DOHH2 (cell line): ENCODE data around the gene C20orf204.

Source experiments
- EZH2phosphoT487 ChIP-seq: fragments of 200-600 bp; sonication (generic); IDR thresholded peaks from 2 replicates; pipeline ENCODE4 v1.6.1; 2017; ENCODE audit warnings: borderline replicate concordance, mild to moderate bottlenecking, antibody characterized with exemption, low read length, moderate library complexity, mixed read lengths
- TF ChIP-seq, protein P1 (sequence below): fragments of 200-600 bp; sonication (generic); IDR thresholded peaks from one replicate; pipeline ENCODE4 v1.5.1; 2014; ENCODE audit warnings: antibody characterized with exemption, mild to moderate bottlenecking, low read depth, low read length; ENCODE audit not compliant: poor library complexity, severe bottlenecking

GRCh38 chr20:64071341-64072332 is 35.7 kb downstream of the C20orf204 start:
- TF ChIP-seq, protein P1, sequence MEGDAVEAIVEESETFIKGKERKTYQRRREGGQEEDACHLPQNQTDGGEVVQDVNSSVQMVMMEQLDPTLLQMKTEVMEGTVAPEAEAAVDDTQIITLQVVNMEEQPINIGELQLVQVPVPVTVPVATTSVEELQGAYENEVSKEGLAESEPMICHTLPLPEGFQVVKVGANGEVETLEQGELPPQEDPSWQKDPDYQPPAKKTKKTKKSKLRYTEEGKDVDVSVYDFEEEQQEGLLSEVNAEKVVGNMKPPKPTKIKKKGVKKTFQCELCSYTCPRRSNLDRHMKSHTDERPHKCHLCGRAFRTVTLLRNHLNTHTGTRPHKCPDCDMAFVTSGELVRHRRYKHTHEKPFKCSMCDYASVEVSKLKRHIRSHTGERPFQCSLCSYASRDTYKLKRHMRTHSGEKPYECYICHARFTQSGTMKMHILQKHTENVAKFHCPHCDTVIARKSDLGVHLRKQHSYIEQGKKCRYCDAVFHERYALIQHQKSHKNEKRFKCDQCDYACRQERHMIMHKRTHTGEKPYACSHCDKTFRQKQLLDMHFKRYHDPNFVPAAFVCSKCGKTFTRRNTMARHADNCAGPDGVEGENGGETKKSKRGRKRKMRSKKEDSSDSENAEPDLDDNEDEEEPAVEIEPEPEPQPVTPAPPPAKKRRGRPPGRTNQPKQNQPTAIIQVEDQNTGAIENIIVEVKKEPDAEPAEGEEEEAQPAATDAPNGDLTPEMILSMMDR: no peak
- no peak for TF ChIP-seq EZH2phosphoT487
